SU-DHL-6 (cell line): ENCODE measurements around the gene TMSB4X.

Experiments
- CTCF ChIP-seq: fragments of 200-600 bp; sonication (generic); IDR thresholded peaks from one replicate; pipeline ENCODE4 v1.5.1; 2017; ENCODE audit warnings: antibody characterized with exemption, mild to moderate bottlenecking, low read length, moderate library complexity; ENCODE audit not compliant: insufficient read depth, poor library complexity, severe bottlenecking
- EZH2phosphoT487 ChIP-seq: fragments of 200-600 bp; sonication (generic), shearing (Covaris generic); conservative IDR thresholded peaks from 2 replicates; pipeline ENCODE4 v1.6.1; 2018; ENCODE audit warnings: mild to moderate bottlenecking, antibody characterized with exemption, low read length, moderate library complexity, mixed read lengths

GRCh38 chrX:12949927-12950656 lies 24.8 kb upstream of the TMSB4X start:
- TF ChIP-seq CTCF (no peak), EZH2phosphoT487 (no peak)
